Stimulated activated CD8-positive, alpha-beta memory T cell treated with anti-CD3 and anti-CD28 coated beads, Interleukin-15, amount 100 ng/mL, for 1 hour (primary cell): ENCODE measurements around the gene PEA15.

Experiments used
- DNase-seq: peaks from one replicate; pipeline ENCODE4 v3.0.0-alpha.2; 2020; ENCODE audit warnings: low read depth

PEA15 gene

GRCh38 chr1:160179336-160179735, 25.8 kb upstream of the PEA15 start:
- DNase-seq, result no peak

GRCh38 chr1:160186246-160186645, 18.9 kb upstream of the PEA15 start:
- no peak for DNase-seq

- no peak for DNase-seq
Measured at GRCh38 chr1:160186729-160187128, 18.5 kb upstream of the PEA15 start.

- DNase-seq, result no peak
Measured at GRCh38 chr1:160187407-160187806, 17.8 kb upstream of the PEA15 start.

GRCh38 chr1:160188341-160188740, 16.8 kb upstream of the PEA15 start:
- no peak for DNase-seq

GRCh38 chr1:160189649-160190625, 15.2 kb upstream of the PEA15 start, which contains the start of gene CASQ1:
Gene CASQ1, plus strand, starts transcription at chr1:160190575. Its CDS starts 177 bp downstream, at chr1:160190752.
- DNase-seq, result no peak

- DNase-seq, result no peak
Measured at GRCh38 chr1:160191756-160192155, 13.4 kb upstream of the PEA15 start.

- no peak for DNase-seq
Measured at GRCh38 chr1:160192234-160192633, 12.9 kb upstream of the PEA15 start.

GRCh38 chr1:160193091-160193819, 11.9 kb upstream of the PEA15 start:
- DNase-seq, result peak; percentile 71

GRCh38 chr1:160193832-160194736, 11.1 kb upstream of the PEA15 start:
- DNase-seq, result no peak

- DNase-seq, result no peak
Measured at GRCh38 chr1:160194737-160195059, 10.5 kb upstream of the PEA15 start.

GRCh38 chr1:160196143-160196542, 9.0 kb upstream of the PEA15 start:
- no peak for DNase-seq

GRCh38 chr1:160197231-160197630, 8.0 kb upstream of the PEA15 start:
- no peak for DNase-seq

- DNase-seq, result no peak
Measured at GRCh38 chr1:160200786-160201185, 4.4 kb upstream of the PEA15 start.

- DNase-seq, result no peak
Measured at GRCh38 chr1:160204526-160205241, 500 bp upstream of the PEA15 start.

GRCh38 chr1:160206036-160206389, 829 bp downstream of the PEA15 start:
- no peak for DNase-seq

- no peak for DNase-seq
Measured at GRCh38 chr1:160206421-160207117, 1.4 kb downstream of the PEA15 start.

GRCh38 chr1:160207118-160207650, 2.0 kb downstream of the PEA15 start:
- no peak for DNase-seq

GRCh38 chr1:160207771-160208556, 2.8 kb downstream of the PEA15 start:
- DNase-seq, result no peak
